Endodermal cell (in vitro differentiated cells): Measurements from ENCODE around the gene CRACDL. TPM values are rescaled to one million over a fixed set of nuclear protein-coding genes. Genes with fewer than 3 reads are reported as not detected.

Experiments
- DNase-seq: peaks from one replicate; pipeline ENCODE4 v3.0.0-alpha.2; 2017
- H3K27ac ChIP-seq: 2 replicates; pipeline ENCODE4 v1.5.1; 2013; ENCODE audit warnings: mild to moderate bottlenecking, low read depth, low read length, moderate library complexity
- H3K27me3 ChIP-seq: 2 replicates; pipeline ENCODE4 v1.6.1; 2013; ENCODE audit warnings: mild to moderate bottlenecking, low read length, moderate library complexity; ENCODE audit not compliant: insufficient read depth, control insufficient read depth, poor library complexity, severe bottlenecking
- H3K36me3 ChIP-seq: 2 replicates; pipeline ENCODE4 v1.7.0; 2013; ENCODE audit warnings: mild to moderate bottlenecking, low read length, moderate library complexity; ENCODE audit not compliant: control insufficient read depth, insufficient read depth
- H3K4me1 ChIP-seq: one replicate; pipeline ENCODE4 v1.7.0; 2013; ENCODE audit warnings: low read length; ENCODE audit not compliant: control insufficient read depth, insufficient read depth
- H3K4me3 ChIP-seq: 2 replicates; pipeline ENCODE4 v1.5.1; 2013; ENCODE audit warnings: mild to moderate bottlenecking, low read length, moderate library complexity
- H3K9ac ChIP-seq: 2 replicates; pipeline ENCODE4 v1.6.1; 2013; ENCODE audit warnings: mild to moderate bottlenecking, low read length, moderate library complexity; ENCODE audit not compliant: poor library complexity, severe bottlenecking; ENCODE audit errors: extremely low read depth
- H3K9me3 ChIP-seq: 2 replicates; pipeline ENCODE4 v1.6.1; 2013; ENCODE audit warnings: mild to moderate bottlenecking, low read length, moderate library complexity; ENCODE audit not compliant: control insufficient read depth
- H3K27ac Mint-ChIP-seq: 2 replicates; pipeline ENCODE4 v1.8.0; 2020; ENCODE audit warnings: mixed read lengths
- H3K27me3 Mint-ChIP-seq: 2 replicates; pipeline ENCODE4 v1.8.0; 2021; ENCODE audit warnings: mild to moderate bottlenecking, mixed read lengths; ENCODE audit not compliant: insufficient read depth
- H3K36me3 Mint-ChIP-seq: 2 replicates; pipeline ENCODE4 v1.8.0; 2020; ENCODE audit warnings: low read depth, mixed read lengths
- H3K4me1 Mint-ChIP-seq: 2 replicates; pipeline ENCODE4 v1.8.0; 2020; ENCODE audit warnings: mixed read lengths
- H3K4me3 Mint-ChIP-seq: 2 replicates; pipeline ENCODE4 v1.8.0; 2020; ENCODE audit warnings: mild to moderate bottlenecking, moderate library complexity, mixed read lengths
- H3K9me3 Mint-ChIP-seq: 2 replicates; pipeline ENCODE4 v1.8.0; 2020; ENCODE audit warnings: mild to moderate bottlenecking, mixed read lengths
- CTCF ChIP-seq: fragments of 200-600 bp; sonication (generic); conservative IDR thresholded peaks from 2 replicates; pipeline ENCODE4 v1.5.0; 2021; ENCODE audit warnings: antibody characterized with exemption, mild to moderate bottlenecking
- WGBS, 2 experiments: methylation state at CpG; one replicate each; pipeline versions ENCODE4 v1.1.5 to v1.1.7; 2013; ENCODE audit warnings: missing lambda C conversion rate in 2 of 2, mixed read lengths in 1 of 2; ENCODE audit not compliant: insufficient coverage in 1 of 2, insufficient read length in 1 of 2; 5-methylcytosine and 5-hydroxymethylcytosine counted together
- total RNA-seq, 2 donors: library from RNA; stranded (reverse); fragmentation: NEBNext Ultra II Directional in 1 of 2; extraction: Animal tissue kit (Norgen Biotek cat#: 25700) in 1 of 2; gene quantifications; 2 replicates in 1 of 2; 3 replicates in 1 of 2; pipeline ENCODE4 v1.2.1, GENCODE V29; 2021

The CRACDL gene
- total RNA-seq, 2 donors from 2014 or later = 0.26 to 0.31 TPM

- Mint-ChIP-seq H3K27me3 (peaks cover 43% of the 10 kb centered on the region), H3K4me1 (no peaks in the 10 kb centered on the region), H3K36me3 (no peaks in the 10 kb centered on the region), H3K27ac (no peak overlapping the region), H3K9me3 (no peaks in the 10 kb centered on the region), H3K4me3 (no peak overlapping the region)
- Histone ChIP-seq H3K27me3 (peaks cover 86% of the 10 kb centered on the region), H3K4me1 (no peaks in the 10 kb centered on the region), H3K36me3 (no peaks in the 10 kb centered on the region), H3K27ac (no peak overlapping the region), H3K9me3 (no peaks in the 10 kb centered on the region), H3K9ac (no peak overlapping the region), H3K4me3 (no peak overlapping the region)
- WGBS, 2 experiments = 88 to 90% methylated on average over 5 to 9 of the region's 9 CpGs
- TF ChIP-seq CTCF = no peak
- DNase-seq = no peak
These were observed 174.7 kb downstream of the CRACDL start for GRCh38 chr2:98761267-98761781.

DNA sequence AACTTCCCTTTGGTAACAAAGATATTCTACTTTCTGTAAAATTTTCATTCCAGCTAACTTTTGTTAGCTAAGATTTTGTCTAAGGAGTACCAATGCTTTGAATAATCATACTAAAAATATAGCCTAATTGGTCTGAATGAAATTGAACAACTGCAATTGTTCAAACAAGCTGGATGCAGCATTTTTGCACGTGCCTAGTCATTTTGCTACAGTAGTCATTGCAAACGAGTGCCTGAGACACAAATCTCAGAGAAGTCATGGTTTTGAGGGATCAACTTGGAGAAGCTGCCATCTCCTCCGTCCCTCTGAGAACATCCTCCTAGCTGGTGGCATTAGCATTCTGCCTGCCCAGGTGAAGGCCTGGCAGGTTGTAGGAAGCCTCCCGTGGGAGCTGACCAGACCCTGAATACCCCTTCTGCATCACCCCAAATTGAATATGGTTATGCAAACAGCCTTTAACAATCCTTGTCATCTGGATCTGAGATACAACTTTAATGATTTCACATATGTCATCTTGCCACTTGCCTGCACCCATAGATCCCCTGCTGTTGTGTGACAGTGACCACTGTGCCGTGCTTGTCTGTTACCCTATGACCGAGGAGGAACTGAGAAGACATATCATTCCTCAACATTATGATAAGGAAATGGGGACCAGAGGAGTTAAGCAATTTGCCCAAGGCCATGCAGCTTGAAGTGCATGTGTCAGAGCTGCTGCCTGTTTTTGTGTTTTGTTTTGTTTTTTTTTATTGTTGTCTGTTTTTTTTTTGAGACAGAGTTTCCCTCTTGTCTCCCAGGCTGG is 176.0 kb downstream of the CRACDL start:
- Mint-ChIP-seq H3K9me3 (no peaks in the 10 kb centered on the region), H3K4me3 (no peak overlapping the region), H3K27ac (no peak overlapping the region), H3K4me1 (peaks cover 9% of the 10 kb centered on the region), H3K27me3 (peaks cover 35% of the 10 kb centered on the region), H3K36me3 (no peaks in the 10 kb centered on the region)
- Histone ChIP-seq H3K9ac (no peak overlapping the region), H3K4me1 (no peaks in the 10 kb centered on the region), H3K36me3 (no peaks in the 10 kb centered on the region), H3K4me3 (no peak overlapping the region), H3K9me3 (no peaks in the 10 kb centered on the region), H3K27ac (no peak overlapping the region), H3K27me3 (peaks cover 78% of the 10 kb centered on the region)
- TF ChIP-seq CTCF = no peak
- 86 to 93% methylated on average over 4 to 6 of the region's 6 CpGs for WGBS, 2 experiments
- DNase-seq = no peak

DNA sequence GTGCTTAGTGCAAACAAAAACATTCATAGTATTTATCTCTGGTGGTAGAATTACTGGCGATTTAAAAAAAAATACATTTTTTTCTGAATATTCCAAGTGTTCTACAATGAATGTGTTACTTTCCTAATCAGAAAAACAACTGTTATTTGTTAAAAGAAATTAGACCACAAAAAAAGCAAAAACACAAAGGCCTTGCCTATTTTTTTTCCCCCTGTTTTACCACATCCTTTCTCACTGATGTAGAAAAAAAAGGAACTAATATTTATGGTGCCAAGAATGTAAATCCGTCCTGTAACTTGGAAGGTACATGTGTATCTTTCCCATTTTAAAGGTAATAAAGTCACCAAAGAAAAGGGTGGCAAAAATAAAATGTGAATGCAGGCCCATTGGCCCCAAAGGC is 176.7 kb downstream of the CRACDL start:
- H3K4me1 ChIP-seq = peaks cover 5% of the 10 kb centered on the region
- Mint-ChIP-seq H3K4me3 (no peak overlapping the region), H3K4me1 (peaks cover 13% of the 10 kb centered on the region), H3K9me3 (no peaks in the 10 kb centered on the region), H3K36me3 (no peaks in the 10 kb centered on the region), H3K27ac (no peak overlapping the region), H3K27me3 (peaks cover 35% of the 10 kb centered on the region)
- DNase-seq = no peak
- H3K27ac ChIP-seq = no peak overlapping the region
- H3K27me3 ChIP-seq = peaks cover 76% of the 10 kb centered on the region
- no peak overlapping the region for H3K4me3 ChIP-seq
- H3K36me3 ChIP-seq = no peaks in the 10 kb centered on the region
- no peaks in the 10 kb centered on the region for H3K9me3 ChIP-seq
- WGBS, 2 experiments = 76% methylated on average over 1 of the region's 2 CpGs; no CpG with 5 or more reads in 1 of the 2 experiments
- no peak overlapping the region for H3K9ac ChIP-seq
- no peak for TF ChIP-seq CTCF
